WI38 (cell line): Measurements from ENCODE around the gene USP48.

Experiments
- H3K4me3 ChIP-seq: 2 replicates; pipeline ENCODE4 v1.5.1; 2011; ENCODE audit warnings: low read depth, mild to moderate bottlenecking, control low read depth, low read length
- TF ChIP-seq, protein P1 (sequence below): IDR thresholded peaks from 2 replicates; pipeline ENCODE4 v1.5.1; 2012; ENCODE audit warnings: low read depth, mild to moderate bottlenecking, control low read depth, low read length

Gene USP48

DNA sequence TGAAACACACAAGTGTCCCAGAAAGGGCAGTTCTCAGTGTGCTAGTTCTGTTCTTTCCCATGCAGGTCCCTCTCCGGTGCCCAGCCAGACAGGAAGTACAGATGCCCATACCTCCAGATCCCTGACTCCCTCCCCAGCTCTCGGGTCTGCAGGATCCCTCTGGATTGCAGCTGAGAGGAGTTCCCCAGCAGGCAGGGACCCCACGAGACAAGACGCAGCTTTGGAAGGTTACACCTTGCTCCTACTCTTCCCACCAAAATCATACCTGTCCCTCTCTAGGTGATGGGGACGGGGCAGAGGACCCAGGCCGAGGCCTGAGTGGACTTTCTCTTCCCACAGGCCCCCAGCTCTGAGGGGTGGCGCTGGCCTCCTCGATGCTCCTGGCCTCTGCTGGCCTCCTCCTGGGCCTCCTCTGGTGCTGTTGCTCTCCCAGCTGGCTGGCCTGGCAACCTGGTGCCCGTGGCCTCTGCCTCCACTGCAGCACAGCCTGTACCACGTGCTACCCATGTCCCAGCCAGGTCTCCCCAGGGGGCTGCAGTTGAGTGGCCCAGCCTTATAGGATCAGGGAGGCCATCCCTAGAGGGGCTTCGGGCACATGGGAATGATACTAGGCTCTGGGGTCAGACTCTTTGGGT is 38.6 kb upstream of the USP48 start:
- H3K4me3 ChIP-seq, result no peak overlapping the region
- TF ChIP-seq, protein P1, sequence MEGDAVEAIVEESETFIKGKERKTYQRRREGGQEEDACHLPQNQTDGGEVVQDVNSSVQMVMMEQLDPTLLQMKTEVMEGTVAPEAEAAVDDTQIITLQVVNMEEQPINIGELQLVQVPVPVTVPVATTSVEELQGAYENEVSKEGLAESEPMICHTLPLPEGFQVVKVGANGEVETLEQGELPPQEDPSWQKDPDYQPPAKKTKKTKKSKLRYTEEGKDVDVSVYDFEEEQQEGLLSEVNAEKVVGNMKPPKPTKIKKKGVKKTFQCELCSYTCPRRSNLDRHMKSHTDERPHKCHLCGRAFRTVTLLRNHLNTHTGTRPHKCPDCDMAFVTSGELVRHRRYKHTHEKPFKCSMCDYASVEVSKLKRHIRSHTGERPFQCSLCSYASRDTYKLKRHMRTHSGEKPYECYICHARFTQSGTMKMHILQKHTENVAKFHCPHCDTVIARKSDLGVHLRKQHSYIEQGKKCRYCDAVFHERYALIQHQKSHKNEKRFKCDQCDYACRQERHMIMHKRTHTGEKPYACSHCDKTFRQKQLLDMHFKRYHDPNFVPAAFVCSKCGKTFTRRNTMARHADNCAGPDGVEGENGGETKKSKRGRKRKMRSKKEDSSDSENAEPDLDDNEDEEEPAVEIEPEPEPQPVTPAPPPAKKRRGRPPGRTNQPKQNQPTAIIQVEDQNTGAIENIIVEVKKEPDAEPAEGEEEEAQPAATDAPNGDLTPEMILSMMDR, result no peak

DNA sequence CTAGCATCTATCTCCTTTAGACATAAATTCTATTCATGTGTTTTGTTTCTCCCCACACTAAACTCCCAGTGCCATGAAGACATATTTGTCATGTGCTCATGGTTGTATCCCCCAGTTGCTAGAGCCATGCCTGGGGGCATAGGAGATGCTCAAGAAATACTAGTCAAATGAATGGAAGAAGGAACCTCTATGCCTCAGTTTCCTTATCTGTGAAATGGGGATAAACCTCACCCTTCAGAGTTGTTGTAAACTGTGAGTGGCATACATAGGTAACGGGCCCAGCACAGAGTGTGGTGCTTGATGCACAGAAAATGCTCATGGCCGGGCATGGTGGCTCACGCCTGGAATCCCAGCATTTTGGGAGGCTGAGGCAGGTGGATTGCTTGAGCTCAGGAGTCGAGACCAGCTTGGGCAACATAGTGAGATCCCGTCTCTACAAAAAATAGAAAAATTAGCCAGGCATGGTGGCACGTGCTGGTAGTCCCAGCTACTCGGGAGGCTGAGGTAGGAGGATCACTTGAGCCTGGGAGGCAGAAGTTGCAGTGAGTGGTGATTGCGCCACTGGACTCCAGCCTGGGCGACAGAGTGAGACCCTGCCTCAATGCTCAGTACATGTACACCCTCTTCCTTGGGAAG is 37.8 kb upstream of the USP48 start:
- H3K4me3 ChIP-seq, result no peak overlapping the region

DNA sequence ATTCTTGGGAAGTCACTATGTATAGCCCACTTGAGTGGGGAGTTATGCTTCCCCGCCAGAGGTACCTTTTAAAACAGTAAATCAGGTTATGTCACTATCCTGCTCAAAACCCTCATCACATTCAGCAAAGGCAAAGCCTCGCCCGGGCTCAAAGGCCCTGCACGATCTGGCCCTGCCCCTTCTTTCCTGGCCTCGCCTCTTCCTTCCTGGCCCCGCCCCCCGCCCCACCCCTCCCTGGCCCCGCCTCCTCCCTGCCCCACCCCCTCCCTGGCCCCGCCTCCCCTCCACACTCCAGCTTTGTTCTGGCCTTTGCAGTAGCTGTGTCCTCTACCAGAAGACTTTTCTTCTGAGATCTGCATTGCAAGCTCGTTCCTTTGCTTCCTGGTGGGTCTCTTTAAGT is 35.7 kb upstream of the USP48 start:
- TF ChIP-seq, protein P1, result no peak
- no peak overlapping the region for H3K4me3 ChIP-seq

More for the DNA sequence above, 37.8 kb upstream of the USP48 start:
- TF ChIP-seq, protein P1, result no peak

DNA sequence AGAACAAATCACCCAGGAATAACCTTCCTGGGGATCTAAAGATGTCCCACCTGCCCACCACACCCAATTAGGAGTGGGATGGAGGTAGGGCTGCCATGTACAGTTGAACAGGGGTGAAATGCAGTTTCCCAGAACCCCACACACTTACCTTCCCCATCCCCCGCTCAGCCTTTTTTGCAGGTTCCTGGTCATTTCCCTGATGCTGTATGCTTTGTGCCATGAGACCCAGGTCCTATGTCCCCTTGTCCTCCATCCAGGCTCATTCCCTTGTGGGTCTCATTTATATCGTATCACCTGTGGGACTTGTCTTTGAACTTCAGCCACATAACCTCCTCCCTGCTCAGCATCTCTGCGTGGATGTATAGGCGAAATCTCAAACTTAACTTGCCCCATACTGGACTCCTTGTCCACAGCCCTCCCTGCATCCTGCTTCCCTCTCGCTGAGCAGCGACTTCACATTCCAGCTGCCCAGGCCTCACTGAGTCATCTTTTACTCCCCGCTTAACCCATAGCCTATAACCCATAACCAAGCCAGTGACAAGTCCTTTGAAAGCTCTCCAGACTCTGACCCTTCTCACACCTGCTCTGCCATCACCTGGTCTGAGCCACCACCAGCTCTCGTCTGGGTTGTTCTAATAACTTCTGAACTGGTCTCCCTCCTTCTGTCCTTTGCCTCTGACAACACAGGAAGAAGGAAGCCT is 33.8 kb upstream of the USP48 start:
- TF ChIP-seq, protein P1, result no peak
- no peak overlapping the region for H3K4me3 ChIP-seq

DNA sequence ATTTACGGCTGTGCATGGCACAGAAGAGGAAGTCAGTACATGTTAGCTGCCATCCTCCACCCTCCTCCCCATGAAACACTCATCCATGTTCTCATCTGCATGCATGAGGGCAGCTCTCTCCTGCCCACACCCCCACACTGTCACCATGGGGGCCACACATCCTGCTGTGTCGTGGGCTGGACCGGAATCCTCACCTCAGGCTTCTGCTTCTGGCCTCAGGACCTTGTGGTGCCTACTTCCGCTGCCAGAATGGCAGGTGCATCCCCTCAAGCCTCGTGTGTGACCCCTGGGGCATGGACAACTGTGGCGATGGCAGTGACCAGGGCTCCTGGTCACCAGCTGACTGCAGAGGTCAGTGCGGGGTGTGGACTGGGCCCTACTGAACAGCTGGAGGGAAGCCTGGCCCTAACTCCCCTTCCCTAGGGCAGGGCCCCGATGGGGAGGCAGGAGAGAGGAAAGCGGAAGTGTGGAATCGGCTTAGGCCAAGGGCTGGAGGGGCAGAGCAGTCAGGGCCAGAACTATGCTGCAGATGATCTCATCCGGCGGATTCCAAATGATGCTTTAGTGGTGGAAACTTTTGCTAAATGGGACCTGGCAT is 32.9 kb upstream of the USP48 start:
- TF ChIP-seq, protein P1, result no peak
- no peak overlapping the region for H3K4me3 ChIP-seq

DNA sequence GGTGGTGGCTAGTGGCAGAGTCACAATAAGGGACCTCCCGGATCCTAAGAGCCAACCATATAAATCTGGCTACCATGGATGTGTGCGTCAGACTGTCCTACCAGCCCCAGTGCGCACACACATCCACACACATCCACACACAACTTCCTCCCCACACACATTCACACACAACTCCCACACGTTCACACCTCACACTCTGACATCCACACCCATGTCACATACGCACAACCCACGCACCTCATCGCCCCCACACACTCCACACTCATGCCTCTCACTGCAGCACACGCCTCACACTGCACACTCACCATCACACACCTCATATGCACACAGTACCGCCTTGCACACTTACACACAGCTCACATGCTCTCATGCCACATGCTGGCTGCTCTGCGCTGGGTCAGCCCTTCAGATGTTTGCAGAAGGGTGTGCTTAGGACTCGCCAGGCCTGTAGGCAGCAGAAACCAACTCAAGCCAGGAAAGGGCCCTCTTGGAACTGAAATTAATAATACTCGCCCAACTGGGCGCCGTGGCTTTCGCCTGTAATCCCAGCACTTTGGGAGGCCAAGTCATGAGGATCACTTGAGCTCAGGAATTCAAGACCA is 32.1 kb upstream of the USP48 start:
- TF ChIP-seq, protein P1, result no peak
- no peak overlapping the region for H3K4me3 ChIP-seq
